Endometrial microvascular endothelial cells (primary cell): ENCODE measurements around the gene KLHL29. TPM values are rescaled to one million over a fixed set of nuclear protein-coding genes. Genes with fewer than 3 reads are reported as not detected.

Experiments used
- in situ Hi-C: cut with HindIII; loops from 2 replicates; pipeline ENCODE4 v1.10.0; 2017; ENCODE audit warnings: low sequenced_read_pairs, low pct_unique_long_range_greater_than_20kb; ENCODE audit errors: inconsistent ontology term
- total RNA-seq: library from RNA; depleted of rRNA; stranded (reverse); fragments of >200 nt; gene quantifications from one replicate; pipeline ENCODE4 v1.2.3, GENCODE V29; 2015; ENCODE audit errors: inconsistent ontology term

Gene KLHL29
- total RNA-seq, 1 donor from 2014 or later = 4.0 TPM

DNA sequence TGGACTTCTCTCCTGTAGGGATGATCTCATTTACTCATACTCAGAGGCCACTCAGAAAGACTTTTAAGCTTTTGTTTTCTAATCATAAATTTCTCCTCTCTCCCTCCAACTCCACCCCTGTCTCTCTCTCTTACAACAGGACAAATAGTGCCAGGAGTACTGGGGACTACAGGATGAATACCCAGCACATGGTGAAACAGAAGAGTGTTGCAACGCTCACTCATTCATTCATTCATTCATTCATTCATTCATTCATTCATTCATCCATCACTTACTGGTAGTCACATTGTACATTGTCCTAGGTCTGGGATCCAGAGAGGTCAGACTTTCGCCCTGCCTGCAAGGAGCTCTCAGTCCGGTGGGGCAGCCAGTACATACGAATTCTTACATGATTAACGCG, 97.6 kb downstream of the KLHL29 start:
- in situ Hi-C loops = no loop called here

GRCh38 chr2:23483791-23484190, 98.8 kb downstream of the KLHL29 start:
- in situ Hi-C loops = no loop called here

GRCh38 chr2:23484275-23484674, 99.3 kb downstream of the KLHL29 start:
- in situ Hi-C loops = no loop called here

DNA sequence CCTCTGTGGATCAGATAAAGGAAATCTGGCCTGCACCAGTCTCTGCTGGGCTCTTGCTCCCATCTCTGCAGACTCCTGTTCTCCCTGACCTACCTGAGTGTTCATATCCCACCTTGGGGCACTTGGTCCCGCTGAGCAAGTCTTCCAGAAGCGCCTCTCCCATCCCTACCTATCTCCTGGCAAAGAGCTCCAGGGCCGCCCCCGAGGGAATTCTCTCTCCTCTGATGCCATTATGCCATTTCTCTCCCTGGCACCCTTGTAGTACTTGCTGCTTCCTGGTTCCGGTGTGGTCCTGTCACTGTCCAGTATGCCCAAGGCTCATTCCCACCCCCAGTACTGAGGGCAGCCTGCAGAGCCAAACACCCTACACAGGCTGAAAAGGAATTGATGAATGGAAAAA, 99.8 kb downstream of the KLHL29 start:
- in situ Hi-C loops = no loop called here

- in situ Hi-C loops = no loop called here
Measured at GRCh38 chr2:23485261-23485660, 100.3 kb downstream of the KLHL29 start.

GRCh38 chr2:23485841-23486683, 101.1 kb downstream of the KLHL29 start:
- in situ Hi-C loops = no loop called here

DNA sequence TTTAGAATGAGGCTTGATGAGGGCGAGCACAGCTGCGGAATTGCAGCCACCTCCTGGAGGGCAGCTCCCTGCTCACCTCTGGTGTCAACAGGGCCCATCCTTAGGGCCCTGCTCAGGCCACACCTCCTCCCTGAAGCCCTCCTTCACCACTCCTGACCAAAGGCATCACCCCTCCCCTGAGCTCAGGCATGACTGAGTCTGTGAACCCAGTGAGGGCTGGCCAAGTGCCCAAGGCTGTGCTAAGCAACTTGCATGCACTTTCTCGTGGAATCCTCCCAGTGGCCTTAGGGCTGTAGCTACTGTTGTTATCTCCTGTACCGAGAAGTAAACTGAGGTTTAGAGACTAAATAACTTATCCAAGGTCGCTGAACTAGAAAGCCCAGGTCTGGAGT, 101.7 kb downstream of the KLHL29 start:
- in situ Hi-C loops = no loop called here

DNA sequence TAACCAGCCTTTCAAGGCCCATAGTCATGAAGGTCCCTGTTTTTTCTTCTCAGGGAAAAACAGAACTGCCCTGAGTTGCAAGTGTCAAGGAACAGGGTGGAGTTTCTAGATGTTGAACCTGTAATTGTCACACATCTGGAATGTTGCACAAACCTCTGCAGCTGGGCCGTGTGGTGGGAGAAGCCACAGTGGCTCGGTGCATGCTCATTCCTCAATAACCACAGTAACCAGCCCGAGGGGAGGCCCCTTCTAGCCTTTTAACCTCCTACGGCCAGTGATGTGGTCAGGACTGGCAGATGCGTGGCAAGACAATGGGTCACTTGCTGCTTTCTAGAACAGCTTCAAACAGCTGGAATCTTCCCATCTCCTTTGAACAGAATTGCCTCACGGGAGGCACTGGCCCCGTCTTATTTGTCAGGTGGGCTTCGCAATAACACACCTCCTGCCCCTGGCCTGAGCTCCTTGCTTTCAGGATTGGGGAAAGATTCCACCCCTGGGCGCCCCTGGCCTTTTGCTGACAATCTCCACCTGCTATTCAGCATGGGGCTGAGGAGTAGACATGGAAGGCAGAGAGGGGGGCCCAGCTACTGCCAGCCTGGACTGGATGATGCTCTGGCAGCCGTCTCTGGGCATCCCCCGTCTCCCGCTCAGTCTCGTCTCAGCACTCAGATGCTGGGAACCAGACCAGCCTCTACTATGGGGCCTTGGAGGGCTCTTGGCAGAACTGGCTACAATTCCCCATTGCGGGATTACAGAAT, 102.9 kb downstream of the KLHL29 start:
- in situ Hi-C loops = no loop called here

DNA sequence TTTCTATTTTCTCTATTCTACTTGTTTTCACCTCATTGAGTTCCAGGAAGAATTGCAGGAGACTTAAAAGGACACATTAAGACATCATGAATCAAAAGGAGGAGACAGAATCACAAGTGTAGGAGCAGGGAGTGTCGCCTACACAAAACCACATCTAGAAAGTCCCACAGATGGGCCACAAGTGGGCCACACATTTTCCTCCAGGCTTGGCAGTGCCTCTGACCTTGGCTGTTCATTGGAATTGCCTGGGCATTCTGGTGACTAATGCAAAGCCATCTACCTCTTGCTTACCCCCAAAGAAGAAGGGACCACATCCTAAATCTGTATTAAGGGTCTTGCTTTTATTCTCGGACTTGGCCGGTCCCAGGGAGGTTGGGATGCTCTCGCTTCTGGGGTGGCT, 103.6 kb downstream of the KLHL29 start:
- in situ Hi-C loops = no loop called here

- in situ Hi-C loops = no loop called here
Measured at GRCh38 chr2:23489471-23490322, 104.7 kb downstream of the KLHL29 start.

DNA sequence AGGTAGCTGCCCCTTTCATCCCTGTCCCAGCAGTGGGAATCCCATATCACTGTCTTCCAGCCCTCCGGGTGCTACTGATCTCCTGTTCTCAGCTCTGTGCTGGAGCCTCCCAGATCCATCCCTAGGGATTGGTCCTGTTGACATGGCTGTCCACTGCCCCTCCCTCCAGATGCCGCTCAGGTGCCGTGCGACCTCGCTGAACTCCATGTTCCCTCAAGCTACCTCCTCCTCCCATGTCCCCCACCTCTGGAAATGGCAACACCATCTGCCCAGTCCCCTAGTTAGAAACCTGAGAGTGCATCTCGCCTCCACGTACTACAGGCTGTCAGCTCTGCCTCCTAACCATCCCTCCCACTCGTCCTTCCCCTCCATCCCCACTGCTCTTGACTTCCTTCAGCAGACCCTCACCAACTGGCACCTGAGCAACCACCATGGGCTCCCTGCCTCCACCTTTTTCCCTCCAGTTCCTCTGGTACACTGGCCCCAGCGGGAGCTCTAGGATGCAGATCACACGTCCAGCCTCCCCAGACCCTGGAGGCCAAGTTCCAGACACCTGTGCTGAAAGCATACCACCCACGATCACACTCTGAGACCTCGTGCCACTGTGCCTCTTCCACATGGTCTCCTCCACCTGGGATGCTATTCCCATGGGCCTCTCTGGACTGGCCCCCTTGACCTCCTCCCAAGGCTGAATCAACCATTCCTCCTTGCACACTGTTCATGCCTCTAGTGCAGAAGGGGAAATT, 106.8 kb downstream of the KLHL29 start:
- in situ Hi-C loops = no loop called here

DNA sequence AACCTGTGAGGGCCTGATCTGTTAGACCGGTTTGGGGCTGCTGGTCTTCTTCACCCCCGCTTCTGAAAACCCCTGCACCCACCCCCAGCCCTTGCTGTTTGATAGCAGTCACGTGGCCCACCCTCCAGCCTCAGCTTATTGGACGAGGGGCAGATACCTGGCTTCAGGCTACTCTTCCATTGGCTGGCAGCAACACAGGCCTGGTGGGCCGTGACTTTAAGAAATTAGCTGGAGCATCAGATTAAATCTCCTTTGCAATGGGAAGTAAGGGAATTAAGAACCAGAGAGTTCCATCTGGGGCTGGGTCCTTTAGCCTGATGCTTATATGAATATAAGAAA, 107.3 kb downstream of the KLHL29 start:
- in situ Hi-C loops = no loop called here

DNA sequence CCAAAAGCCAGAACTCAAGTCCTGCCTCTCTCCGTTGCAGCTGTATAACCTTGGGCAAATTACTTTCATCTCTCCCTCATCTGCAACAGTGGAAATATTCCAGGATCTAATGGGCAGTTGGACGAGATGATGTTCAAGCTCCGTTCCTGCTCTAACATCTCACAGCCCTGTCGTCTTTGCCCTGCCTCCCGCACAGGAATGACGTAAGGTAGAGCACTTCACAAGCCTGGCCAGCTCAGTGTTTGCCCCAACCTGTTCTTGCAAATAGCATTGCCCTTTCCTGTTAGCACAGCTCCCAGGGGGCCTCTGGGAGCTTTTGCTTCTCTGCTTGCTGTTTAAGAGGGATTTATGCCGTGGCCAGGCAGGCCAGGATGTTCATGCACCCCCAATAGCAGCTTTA, 107.9 kb downstream of the KLHL29 start:
- in situ Hi-C loops = no loop called here

DNA sequence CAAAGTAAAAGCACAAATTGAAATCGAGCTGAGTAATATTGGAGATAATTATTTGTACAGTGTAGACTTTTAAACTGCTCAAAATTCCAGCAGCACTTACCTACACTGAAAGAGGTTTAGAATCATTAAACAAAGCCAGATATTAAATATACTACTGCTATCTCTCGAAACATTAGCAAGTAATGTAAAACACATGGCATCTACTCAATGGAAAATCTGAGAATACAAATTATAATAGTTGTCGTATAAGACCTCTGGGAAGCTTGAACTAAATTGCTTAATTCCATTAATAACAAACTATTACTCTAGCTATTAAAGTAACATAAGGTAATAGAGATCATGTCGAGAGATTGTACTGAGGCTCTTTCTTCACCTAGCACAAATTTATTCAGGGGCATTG, 108.9 kb downstream of the KLHL29 start:
- in situ Hi-C loops = no loop called here

GRCh38 chr2:23494286-23494685, 109.3 kb downstream of the KLHL29 start:
- in situ Hi-C loops = no loop called here

- in situ Hi-C loops = no loop called here
Measured at GRCh38 chr2:23495661-23496114, 110.7 kb downstream of the KLHL29 start.

GRCh38 chr2:23496456-23496855, 111.5 kb downstream of the KLHL29 start:
- in situ Hi-C loops = no loop called here

- in situ Hi-C loops = no loop called here
Measured at GRCh38 chr2:23497063-23497462, 112.1 kb downstream of the KLHL29 start.

DNA sequence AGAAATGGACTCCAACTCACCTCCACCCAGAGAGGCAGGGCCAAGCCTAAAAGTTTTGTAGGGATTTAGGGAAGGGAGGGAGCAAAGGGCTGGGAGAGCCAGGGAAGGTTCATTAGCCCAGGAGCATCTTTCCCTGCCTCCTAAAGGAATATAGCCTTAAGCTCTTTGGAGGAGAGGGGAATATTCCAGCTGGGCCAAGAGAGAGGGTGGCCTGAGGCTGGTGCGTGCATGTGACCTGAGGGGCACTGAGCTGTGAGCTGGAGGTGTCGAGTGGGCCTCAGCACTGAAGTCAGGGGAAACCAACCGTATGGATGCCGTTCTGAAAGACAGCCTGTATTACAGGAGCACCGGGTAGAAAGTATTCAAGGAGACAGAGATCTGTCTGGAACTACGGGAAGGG, 112.6 kb downstream of the KLHL29 start:
- in situ Hi-C loops = no loop called here
